Hematopoietic multipotent progenitor cell treated with erythropoietin and hydrocortisone succinate and interleukin-3 and kit ligand, for 6 days (in vitro differentiated cells): Measurements from ENCODE around the gene KLHL29.
A peak's percentile ranks its signal among the peaks of the same experiment; 100 is the strongest.

Experiments used
- DNase-seq: peaks from one replicate; pipeline ENCODE4 v3.0.0-alpha.2; 2015

KLHL29 gene

DNA sequence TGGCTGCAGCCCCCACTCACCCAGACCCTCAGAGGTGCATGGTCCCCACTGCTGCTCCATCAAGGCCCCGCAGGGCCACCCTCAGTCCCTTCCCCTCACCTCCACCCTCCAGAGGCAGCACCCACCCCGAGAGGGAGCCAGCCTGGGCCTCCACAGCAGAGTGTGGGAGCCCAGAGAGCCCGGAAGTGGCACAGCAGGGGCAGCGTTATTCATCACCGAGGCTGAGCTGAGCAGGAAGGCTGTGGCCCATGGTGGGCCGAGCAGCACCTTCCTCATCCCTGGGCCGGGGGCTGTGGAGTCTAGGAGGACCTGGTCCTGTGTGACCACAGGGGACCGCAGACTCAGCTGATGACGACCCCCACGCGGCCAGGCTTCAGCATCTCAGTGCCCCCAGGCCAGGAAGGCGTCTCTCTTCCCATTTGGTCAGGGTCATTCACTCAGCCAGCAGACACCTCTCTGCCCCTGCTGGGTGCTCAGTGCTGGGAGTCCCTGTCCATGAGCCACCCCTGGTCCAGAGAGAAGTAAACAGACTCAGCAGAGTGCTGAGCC lies 283.9 kb downstream of the KLHL29 start:
- no peak for DNase-seq

GRCh38 chr2:23669413-23670244 lies 284.6 kb downstream of the KLHL29 start:
- DNase-seq = no peak

GRCh38 chr2:23670245-23670592 lies 285.2 kb downstream of the KLHL29 start:
- no peak for DNase-seq

GRCh38 chr2:23673082-23673481 lies 288.1 kb downstream of the KLHL29 start:
- no peak for DNase-seq

DNA sequence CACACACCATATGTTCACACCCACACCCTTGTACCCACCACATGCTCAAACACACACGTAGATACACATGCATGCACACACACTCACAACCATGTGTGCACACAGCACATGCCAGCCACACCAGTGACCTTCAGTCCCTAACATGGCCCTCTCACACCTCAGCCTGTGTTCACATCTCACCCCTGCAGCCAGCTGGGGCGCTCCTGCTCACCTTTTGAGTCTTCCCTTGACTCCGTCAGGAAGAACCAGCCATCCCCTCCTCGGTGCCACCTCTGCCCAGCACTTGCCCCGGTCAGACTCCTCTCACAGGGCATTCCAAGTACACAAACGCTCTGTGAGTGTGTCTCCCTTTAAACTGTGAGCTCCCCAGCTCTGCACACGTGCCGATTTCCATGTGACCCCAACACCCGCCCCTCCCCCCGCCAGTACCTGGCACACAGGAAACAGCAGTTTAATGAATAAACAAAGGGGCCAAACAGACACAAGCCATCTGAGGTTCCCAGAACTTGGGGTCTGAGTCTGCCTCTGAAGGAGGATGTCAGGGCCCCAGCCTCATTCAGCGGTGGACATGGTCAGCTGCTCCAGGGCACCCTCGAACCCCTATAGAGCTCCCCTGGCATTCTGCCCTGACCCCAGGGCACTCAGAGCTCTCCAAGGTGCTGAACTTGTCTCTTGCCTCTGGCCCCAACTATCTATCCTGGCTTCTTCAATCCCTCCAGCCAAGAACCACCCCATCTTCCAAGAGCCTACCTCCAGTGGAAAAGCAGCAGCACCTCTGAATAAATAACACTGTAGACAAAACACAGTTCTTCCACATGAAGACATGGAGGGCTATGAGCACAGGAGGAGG lies 289.1 kb downstream of the KLHL29 start:
- DNase-seq = peak; percentile 86

DNA sequence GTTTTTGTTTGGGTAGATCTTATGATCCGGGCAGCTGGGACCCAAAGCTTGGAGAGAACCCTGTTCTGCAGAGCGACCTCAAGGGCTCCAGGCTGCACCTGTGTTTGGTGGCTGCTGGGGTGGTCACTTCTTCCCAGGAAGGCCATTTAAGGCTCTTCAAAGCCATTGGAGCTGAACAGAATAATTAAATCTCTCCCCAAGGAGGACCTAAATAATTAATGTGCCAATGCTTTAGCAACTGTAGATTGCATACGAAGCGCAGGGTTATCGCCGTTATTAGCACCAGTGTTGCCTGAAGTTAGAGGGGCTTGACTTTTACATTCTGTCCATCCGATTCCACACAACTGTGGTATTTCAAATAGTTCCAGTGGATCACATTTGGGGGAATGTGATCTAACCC lies 290.5 kb downstream of the KLHL29 start:
- no peak for DNase-seq

DNA sequence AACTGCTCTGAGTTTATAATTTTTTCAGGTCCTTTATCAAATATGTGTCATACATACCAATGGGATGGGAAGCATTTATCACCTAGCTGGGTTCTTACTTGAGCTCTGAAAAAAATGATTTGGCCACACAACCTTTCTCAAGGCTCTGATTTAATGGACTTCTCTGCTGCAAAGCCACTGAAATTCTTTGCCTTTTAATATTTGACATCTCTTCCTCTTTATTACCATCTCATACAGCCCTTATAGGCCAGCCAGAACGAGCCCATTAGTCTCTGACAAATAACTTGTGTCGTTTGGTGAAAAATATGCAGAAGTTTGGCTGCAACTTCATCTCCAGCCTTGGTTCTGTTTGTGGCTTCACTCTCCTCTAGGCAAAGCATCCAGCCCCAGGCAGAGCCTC lies 292.9 kb downstream of the KLHL29 start:
- DNase-seq = no peak

DNA sequence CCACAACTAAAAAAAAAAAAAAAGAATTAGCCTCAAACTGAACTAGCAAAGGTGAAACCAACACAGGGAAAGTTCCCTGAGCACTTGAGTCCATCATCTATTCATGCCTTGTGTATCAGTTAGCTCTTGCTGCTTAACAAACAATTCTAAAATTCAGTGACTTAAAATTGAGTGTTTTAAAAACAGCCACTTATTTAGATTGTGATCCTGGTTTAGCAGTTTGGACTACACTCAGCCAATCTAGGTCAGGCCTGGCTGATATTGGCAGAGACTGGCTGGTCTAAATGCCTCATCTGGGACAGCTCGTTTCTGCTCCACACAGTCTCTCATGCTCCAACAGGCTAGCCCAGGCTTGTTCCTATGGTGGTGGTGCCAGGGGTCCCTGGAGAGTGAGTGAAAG lies 294.1 kb downstream of the KLHL29 start:
- DNase-seq = no peak

GRCh38 chr2:23680951-23681350 lies 296.0 kb downstream of the KLHL29 start:
- DNase-seq = no peak

DNA sequence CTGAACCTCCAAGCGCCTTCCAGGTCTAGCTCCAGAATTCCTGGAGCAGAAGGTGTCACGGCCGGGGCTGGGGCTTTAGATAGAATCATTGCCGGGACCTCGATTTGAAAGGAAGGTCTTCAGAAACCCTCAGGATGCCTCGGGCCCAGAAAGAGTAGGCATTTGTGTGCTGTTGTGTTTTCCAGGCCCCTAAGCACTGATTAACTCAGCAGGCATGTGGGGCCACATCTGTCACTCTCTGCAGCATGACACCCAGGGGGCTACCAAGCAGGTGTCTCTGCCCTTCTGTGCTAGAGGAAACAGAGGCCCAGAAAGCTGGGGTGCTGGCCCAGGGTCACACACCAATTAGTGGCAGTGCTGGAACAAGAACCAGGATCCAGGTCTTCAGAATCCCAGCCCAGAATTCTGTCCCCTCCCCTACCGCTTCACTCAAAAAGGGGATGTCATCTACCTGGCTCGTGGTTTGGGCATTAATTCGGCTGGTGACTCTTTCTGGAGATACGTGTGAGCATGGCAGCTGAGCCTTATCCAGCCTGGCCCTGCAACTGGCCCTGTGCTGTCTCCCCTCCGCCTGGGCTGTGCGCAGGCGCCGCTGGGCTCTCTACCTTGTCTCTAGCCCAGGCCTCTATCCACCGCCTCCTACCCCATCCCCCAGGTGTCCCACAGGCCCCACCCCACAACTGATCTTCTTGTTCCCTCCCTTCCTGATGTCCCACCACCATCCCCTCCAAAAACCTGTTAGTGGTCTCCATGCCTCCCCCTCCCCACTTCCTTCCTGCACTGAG lies 296.6 kb downstream of the KLHL29 start:
- no peak for DNase-seq

GRCh38 chr2:23682481-23682880 lies 297.5 kb downstream of the KLHL29 start:
- DNase-seq = no peak

GRCh38 chr2:23683001-23683400 lies 298.0 kb downstream of the KLHL29 start:
- DNase-seq = no peak

DNA sequence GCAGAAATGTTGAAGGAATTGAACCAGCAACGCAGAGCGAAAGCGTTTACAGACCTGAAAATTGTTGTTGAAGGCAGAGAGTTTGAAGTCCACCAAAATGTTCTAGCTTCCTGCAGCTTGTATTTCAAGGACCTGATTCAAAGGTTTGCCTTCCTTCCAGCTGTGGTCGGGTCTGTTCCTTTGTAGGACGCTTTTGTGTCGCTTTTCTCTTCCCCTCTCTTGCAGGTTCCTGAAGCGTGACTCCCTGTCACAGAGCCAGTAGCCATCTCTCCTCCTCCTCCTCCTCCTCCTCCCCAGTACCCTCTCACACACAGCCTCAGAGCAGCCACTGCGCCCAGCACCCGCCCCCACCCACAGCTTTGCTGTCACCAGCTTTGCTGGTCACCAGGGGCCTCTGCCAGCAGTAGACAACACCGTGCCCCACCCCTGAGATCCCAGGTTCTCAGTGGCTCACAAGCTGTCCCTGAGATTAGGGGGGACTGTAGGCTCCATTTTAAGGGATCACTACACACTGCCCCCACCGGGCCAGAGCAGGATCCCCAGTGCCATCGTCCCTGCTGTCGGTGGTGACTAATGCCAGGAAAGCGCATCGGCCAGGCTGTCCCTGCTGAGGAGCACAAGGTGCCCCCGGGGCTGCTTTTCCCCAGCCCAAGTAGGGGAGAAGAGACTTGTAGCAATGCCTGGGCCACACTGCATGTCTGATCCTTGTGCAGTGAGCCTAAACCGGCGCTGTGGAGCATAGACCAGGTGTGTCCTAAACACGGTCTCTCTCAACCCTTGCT lies 299.6 kb downstream of the KLHL29 start:
- no peak for DNase-seq

DNA sequence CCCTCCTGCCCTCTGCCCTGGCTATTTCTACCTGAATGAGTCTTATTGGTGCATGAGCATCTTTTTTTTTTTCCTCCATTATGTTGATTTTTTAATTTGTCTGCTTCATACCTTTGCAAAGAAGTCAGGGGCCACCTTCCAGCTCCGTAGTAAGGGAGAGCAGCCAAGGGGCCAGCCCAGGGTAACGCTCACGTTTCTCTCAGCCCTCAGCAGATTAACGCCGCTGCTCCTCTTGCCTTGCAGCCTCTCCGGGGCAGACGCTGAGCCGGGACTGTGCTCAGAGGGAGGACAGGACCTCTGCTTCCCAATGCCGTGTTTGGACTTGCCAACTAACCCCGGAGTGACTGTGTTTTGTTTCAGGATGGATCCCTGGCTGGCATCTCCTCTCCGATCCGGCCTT lies 300.2 kb downstream of the KLHL29 start:
- no peak for DNase-seq

DNA sequence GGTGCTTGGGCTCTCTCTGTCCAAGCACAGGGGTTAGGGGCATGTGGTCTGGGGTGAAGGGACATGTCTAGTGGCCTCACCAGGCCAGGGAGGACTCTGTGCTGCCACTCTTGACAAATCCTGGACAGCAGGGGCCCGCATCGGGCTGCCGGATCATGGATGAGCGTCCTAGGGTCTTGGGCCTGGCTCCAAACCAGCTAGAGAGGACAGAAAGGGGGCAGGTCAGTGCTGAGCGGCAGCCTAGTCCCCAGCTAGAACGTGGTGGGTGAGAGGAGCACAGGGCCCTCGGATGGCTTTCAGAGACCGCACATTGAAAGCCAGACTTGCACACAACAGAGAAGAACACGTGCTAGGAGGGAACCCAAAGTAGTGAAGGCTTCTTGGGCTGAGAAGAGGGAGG lies 300.7 kb downstream of the KLHL29 start:
- no peak for DNase-seq

GRCh38 chr2:23686405-23687029 lies 301.5 kb downstream of the KLHL29 start:
- DNase-seq = no peak

- DNase-seq = no peak
Observed at GRCh38 chr2:23687214-23687613, 302.2 kb downstream of the KLHL29 start.

DNA sequence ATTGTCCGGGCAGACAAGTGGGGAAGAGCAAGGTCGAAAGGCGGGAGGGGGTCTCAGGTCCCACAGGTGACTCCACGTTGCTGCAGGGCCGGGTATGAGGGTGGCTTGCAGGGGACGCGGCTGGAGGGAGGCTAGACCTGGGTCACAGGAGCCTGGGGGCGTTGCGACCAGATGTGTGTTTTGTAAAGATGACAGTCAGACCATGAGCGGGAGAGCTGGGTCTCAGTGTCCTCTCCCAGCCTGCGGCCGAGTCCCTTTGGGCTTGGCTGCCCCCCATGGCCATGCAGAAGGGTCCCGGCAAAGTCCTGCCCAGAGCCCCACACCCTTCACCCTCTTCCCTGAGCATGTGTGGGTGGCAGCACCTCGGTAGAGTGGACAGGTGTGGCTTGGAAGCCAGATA lies 302.7 kb downstream of the KLHL29 start:
- no peak for DNase-seq

DNA sequence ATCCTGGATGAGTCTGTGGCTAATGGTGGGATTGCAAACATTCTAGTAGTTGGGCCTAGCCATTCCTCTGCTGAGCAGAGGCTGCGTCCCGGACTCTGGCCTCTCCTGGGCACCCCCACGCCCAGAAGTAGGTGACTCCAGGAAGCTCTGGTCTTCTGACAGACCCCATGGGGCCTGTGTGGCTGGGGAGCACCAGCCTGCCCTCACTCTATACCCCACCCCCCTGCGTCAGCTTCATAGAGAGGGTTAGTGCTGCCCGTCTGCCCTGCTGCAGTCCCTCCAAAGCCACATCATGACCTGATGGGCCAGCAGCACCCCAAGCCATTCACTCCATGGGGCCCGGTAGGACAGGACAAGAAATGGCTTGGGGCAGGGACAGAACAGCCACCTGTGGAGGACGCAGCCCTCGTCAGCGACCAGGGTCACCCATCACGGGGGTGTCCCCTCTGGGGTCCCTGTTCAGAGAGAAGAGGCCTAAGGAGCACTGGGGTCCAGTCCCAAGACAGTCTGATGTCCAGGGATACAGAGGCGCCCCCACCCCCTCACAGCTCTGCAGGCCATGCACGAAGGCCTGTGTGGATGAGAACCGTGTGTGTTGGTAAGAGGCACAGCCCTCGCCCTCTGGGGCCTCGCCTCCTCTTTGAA lies 303.6 kb downstream of the KLHL29 start:
- DNase-seq = no peak

GRCh38 chr2:23689131-23689700 lies 304.2 kb downstream of the KLHL29 start:
- DNase-seq = no peak

- no peak for DNase-seq
Observed at GRCh38 chr2:23689891-23690290, 304.9 kb downstream of the KLHL29 start.
